GM19455 (cell line): ENCODE data around the gene GFER.
"Not testable (repeated sequence)": the region's sequence is repeated elsewhere in the genome, so short reads cannot be mapped to it uniquely, and the experiment has no call there.

Experiments used
- ATAC-seq: cut with Tn5 transposase; IDR thresholded peaks from one replicate; pipeline ENCODE4 v1.9.1; 2021; ENCODE audit not compliant: unreplicated experiment

The GFER gene

GRCh38 chr16:1957434-1958142, 26.4 kb upstream of the GFER start:
- not testable (repeated sequence) for ATAC-seq

GRCh38 chr16:1958143-1958491, 25.9 kb upstream of the GFER start:
- ATAC-seq = not testable (repeated sequence)

- ATAC-seq = no peak
Observed at GRCh38 chr16:1958715-1959268, 25.2 kb upstream of the GFER start.

- ATAC-seq = peak; percentile 68
Observed at GRCh38 chr16:1959269-1960039, 24.5 kb upstream of the GFER start, which contains the start of gene NDUFB10. TSS of gene NDUFB10 (plus strand) at chr16:1959538. CDS start at chr16:1959625, 87 bp downstream.

- no peak for ATAC-seq
Observed at GRCh38 chr16:1960665-1961630, 23.0 kb upstream of the GFER start.

- ATAC-seq = no peak
Observed at GRCh38 chr16:1961651-1962067, 22.3 kb upstream of the GFER start.

GRCh38 chr16:1962161-1963153, 21.5 kb upstream of the GFER start:
- not testable (repeated sequence) for ATAC-seq

GRCh38 chr16:1963806-1964505, 20.0 kb upstream of the GFER start:
- ATAC-seq = peak; percentile 3

- peak; percentile 68 for ATAC-seq
Observed at GRCh38 chr16:1964506-1965395, 19.2 kb upstream of the GFER start, which contains the start of gene RPS2. TSS of gene RPS2 (minus strand) at chr16:1964826. CDS start at chr16:1964625, 201 bp downstream.

GRCh38 chr16:1965396-1966001, 18.5 kb upstream of the GFER start:
- ATAC-seq = no peak

GRCh38 chr16:1966460-1966859, 17.5 kb upstream of the GFER start, which contains the start of gene RNF151:
TSS of gene RNF151 (plus strand) at chr16:1966856. CDS start at chr16:1966882, 26 bp downstream.
- no peak for ATAC-seq

- ATAC-seq = no peak
Observed at GRCh38 chr16:1968146-1968953, 15.6 kb upstream of the GFER start.

- ATAC-seq = peak; percentile 74
Observed at GRCh38 chr16:1971796-1972489, 12.1 kb upstream of the GFER start, which contains the start of gene TBL3. TSS of gene TBL3 (plus strand) at chr16:1972053. CDS start at chr16:1972165, 112 bp downstream.

GRCh38 chr16:1972490-1972877, 11.5 kb upstream of the GFER start:
- ATAC-seq = no peak

- ATAC-seq = no peak
Observed at GRCh38 chr16:1973461-1974156, 10.4 kb upstream of the GFER start.
